Stimulated activated naive CD8-positive, alpha-beta T cell treated with anti-CD3 and anti-CD28 coated beads, Interleukin-15, amount 100 ng/mL, for 72 hours (primary cell): Measurements from ENCODE around the gene GOSR1.
"Not testable (repeated sequence)": the region's sequence is repeated elsewhere in the genome, so short reads cannot be mapped to it uniquely, and the experiment has no call there.

Experiments used
- ATAC-seq: fragments of 150-1000 bp; cut with Tn5 transposase; 2 replicates; pipeline ENCODE4 v1.10.0; 2021; ENCODE audit warnings: mild to moderate bottlenecking, moderate library complexity
- DNase-seq, 2 donors: peaks; one replicate each; pipeline ENCODE4 v3.0.0; 2021 to 2022
- H3K27ac Mint-ChIP-seq, 2 donors: one replicate each; pipeline ENCODE4 v1.8.0; 2022; ENCODE audit warnings: mild to moderate bottlenecking in 2 of 2, mixed read lengths in 2 of 2, moderate library complexity in 2 of 2
- H3K27me3 Mint-ChIP-seq: one replicate; pipeline ENCODE4 v1.8.0; 2022; ENCODE audit warnings: mixed read lengths
- H3K4me1 Mint-ChIP-seq: one replicate; pipeline ENCODE4 v1.8.0; 2022; ENCODE audit warnings: mild to moderate bottlenecking, mixed read lengths
- H3K4me3 Mint-ChIP-seq, 2 donors: one replicate each; pipeline ENCODE4 v1.8.0; 2022; ENCODE audit warnings: mild to moderate bottlenecking in 2 of 2, mixed read lengths in 2 of 2, moderate library complexity in 1 of 2
- H3K9me3 Mint-ChIP-seq, 2 donors: one replicate each; pipeline ENCODE4 v1.8.0; 2022; ENCODE audit warnings: mixed read lengths in 2 of 2

The GOSR1 gene

GRCh38 chr17:30523236-30523635, 46.0 kb downstream of the GOSR1 start:
- not testable (repeated sequence) for H3K27me3 Mint-ChIP-seq, H3K9me3 Mint-ChIP-seq, H3K4me1 Mint-ChIP-seq, ATAC-seq, DNase-seq, H3K27ac Mint-ChIP-seq, H3K4me3 Mint-ChIP-seq

GRCh38 chr17:30524847-30525246, 47.6 kb downstream of the GOSR1 start:
- DNase-seq (no peak), ATAC-seq (no peak)
- H3K4me1 Mint-ChIP-seq: peaks cover 6% of the 10 kb centered on the region
- H3K4me3 Mint-ChIP-seq: no peak overlapping the region
- H3K27me3 Mint-ChIP-seq: no peaks in the 10 kb centered on the region
- H3K27ac Mint-ChIP-seq: peak overlapping the region in 1 of 2 donors; percentile 33
- no peaks in the 10 kb centered on the region for H3K9me3 Mint-ChIP-seq

- Mint-ChIP-seq H3K27ac (no peak overlapping the region), H3K4me3 (no peak overlapping the region), H3K27me3 (no peaks in the 10 kb centered on the region), H3K4me1 (no peaks in the 10 kb centered on the region), H3K9me3 (no peaks in the 10 kb centered on the region)
- ATAC-seq: no peak
- DNase-seq: no peak
These were observed 49.2 kb downstream of the GOSR1 start for GRCh38 chr17:30526401-30526800.

- ATAC-seq, H3K9me3 Mint-ChIP-seq, H3K27ac Mint-ChIP-seq, H3K4me1 Mint-ChIP-seq, H3K4me3 Mint-ChIP-seq, H3K27me3 Mint-ChIP-seq, DNase-seq: not testable (repeated sequence)
These were observed 51.5 kb downstream of the GOSR1 start for GRCh38 chr17:30528701-30529100.

GRCh38 chr17:30530346-30531025, 53.3 kb downstream of the GOSR1 start:
- Mint-ChIP-seq H3K27me3 (no peaks in the 10 kb centered on the region), H3K4me1 (no peaks in the 10 kb centered on the region), H3K9me3 (no peaks in the 10 kb centered on the region), H3K27ac (no peak overlapping the region), H3K4me3 (no peak overlapping the region)
- no peak for ATAC-seq
- DNase-seq: no peak

- Mint-ChIP-seq H3K4me3 (no peak overlapping the region), H3K27me3 (no peaks in the 10 kb centered on the region), H3K9me3 (no peaks in the 10 kb centered on the region), H3K4me1 (no peaks in the 10 kb centered on the region), H3K27ac (no peak overlapping the region)
- DNase-seq: no peak
- ATAC-seq: no peak
These were observed 55.7 kb downstream of the GOSR1 start for GRCh38 chr17:30532871-30533270.

- H3K4me1 Mint-ChIP-seq: no peaks in the 10 kb centered on the region
- no peak overlapping the region for H3K27ac Mint-ChIP-seq
- no peak overlapping the region for H3K4me3 Mint-ChIP-seq
- no peaks in the 10 kb centered on the region for H3K9me3 Mint-ChIP-seq
- DNase-seq: no peak
- no peaks in the 10 kb centered on the region for H3K27me3 Mint-ChIP-seq
- no peak for ATAC-seq
These were observed 57.1 kb downstream of the GOSR1 start for GRCh38 chr17:30534298-30534697.

- no peaks in the 10 kb centered on the region for H3K27me3 Mint-ChIP-seq
- H3K4me3 Mint-ChIP-seq: no peak overlapping the region
- DNase-seq: no peak
- no peaks in the 10 kb centered on the region for H3K9me3 Mint-ChIP-seq
- no peak for ATAC-seq
- H3K27ac Mint-ChIP-seq: no peak overlapping the region
- H3K4me1 Mint-ChIP-seq: no peaks in the 10 kb centered on the region
These were observed 58.0 kb downstream of the GOSR1 start for GRCh38 chr17:30534938-30535921.

GRCh38 chr17:30536846-30537245, 59.6 kb downstream of the GOSR1 start:
- ATAC-seq, H3K4me1 Mint-ChIP-seq, H3K27me3 Mint-ChIP-seq, DNase-seq, H3K27ac Mint-ChIP-seq, H3K4me3 Mint-ChIP-seq, H3K9me3 Mint-ChIP-seq: not testable (repeated sequence)

GRCh38 chr17:30537667-30538066, 60.5 kb downstream of the GOSR1 start:
- not testable (repeated sequence) for H3K27me3 Mint-ChIP-seq, H3K27ac Mint-ChIP-seq

GRCh38 chr17:30541802-30542201, 64.6 kb downstream of the GOSR1 start:
- ATAC-seq (no peak), DNase-seq (no peak)
- Mint-ChIP-seq H3K27me3 (no peaks in the 10 kb centered on the region), H3K9me3 (no peaks in the 10 kb centered on the region), H3K4me3 (no peak overlapping the region), H3K4me1 (no peaks in the 10 kb centered on the region), H3K27ac (no peak overlapping the region)

More at GRCh38 chr17:30537667-30538066, 60.5 kb downstream of the GOSR1 start:
- not testable (repeated sequence) for ATAC-seq, H3K4me1 Mint-ChIP-seq, H3K4me3 Mint-ChIP-seq, H3K9me3 Mint-ChIP-seq, DNase-seq

GRCh38 chr17:30543456-30543855, 66.2 kb downstream of the GOSR1 start:
- H3K27ac Mint-ChIP-seq: no peak overlapping the region

GRCh38 chr17:30545024-30545423, 67.8 kb downstream of the GOSR1 start:
- ATAC-seq: no peak
- DNase-seq: no peak

More at GRCh38 chr17:30543456-30543855, 66.2 kb downstream of the GOSR1 start:
- Mint-ChIP-seq H3K4me1 (no peaks in the 10 kb centered on the region), H3K9me3 (no peaks in the 10 kb centered on the region), H3K27me3 (no peaks in the 10 kb centered on the region), H3K4me3 (no peak overlapping the region)
- DNase-seq (no peak), ATAC-seq (no peak)

GRCh38 chr17:30547778-30548573, 70.8 kb downstream of the GOSR1 start:
- Mint-ChIP-seq H3K4me3 (no peak overlapping the region), H3K27ac (no peak overlapping the region), H3K4me1 (no peaks in the 10 kb centered on the region), H3K27me3 (no peaks in the 10 kb centered on the region), H3K9me3 (no peaks in the 10 kb centered on the region)
- ATAC-seq: no peak
- no peak for DNase-seq

More at GRCh38 chr17:30545024-30545423, 67.8 kb downstream of the GOSR1 start:
- H3K27me3 Mint-ChIP-seq: no peaks in the 10 kb centered on the region
- no peaks in the 10 kb centered on the region for H3K4me1 Mint-ChIP-seq
- H3K27ac Mint-ChIP-seq: no peak overlapping the region
- no peak overlapping the region for H3K4me3 Mint-ChIP-seq
- no peaks in the 10 kb centered on the region for H3K9me3 Mint-ChIP-seq

- not testable (repeated sequence) for H3K4me1 Mint-ChIP-seq, H3K27ac Mint-ChIP-seq, DNase-seq, H3K4me3 Mint-ChIP-seq, ATAC-seq, H3K9me3 Mint-ChIP-seq, H3K27me3 Mint-ChIP-seq
These were observed 72.0 kb downstream of the GOSR1 start for GRCh38 chr17:30549181-30549580.
